ENCODE data around the gene SAXO2.
A peak's percentile ranks its signal among the peaks of the same experiment; 100 is the strongest.
"Not testable (repeated sequence)": the region's sequence is repeated elsewhere in the genome, so short reads cannot be mapped to it uniquely, and the experiment has no call there.

SAXO2 gene, protein sequence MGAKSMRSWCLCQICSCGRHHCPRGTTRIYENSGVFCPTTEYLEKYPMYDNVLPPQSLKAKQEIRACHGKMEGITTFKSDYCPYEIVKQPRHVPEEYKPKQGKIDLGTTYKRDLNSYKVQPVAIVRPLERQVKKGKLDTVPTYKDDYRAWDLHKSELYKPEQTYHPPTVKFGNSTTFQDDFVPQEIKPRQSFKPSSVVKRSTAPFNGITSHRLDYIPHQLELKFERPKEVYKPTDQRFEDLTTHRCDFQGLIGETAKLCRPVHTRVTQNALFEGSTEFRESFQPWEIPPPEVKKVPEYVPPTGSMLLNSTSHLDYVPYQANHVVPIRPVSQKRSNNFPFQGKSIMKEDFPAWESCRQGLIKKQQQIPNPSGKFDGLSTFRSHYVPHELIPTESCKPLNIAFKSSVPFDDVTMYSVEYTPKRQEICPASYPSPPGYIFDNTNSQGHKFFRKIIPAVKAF

DNA sequence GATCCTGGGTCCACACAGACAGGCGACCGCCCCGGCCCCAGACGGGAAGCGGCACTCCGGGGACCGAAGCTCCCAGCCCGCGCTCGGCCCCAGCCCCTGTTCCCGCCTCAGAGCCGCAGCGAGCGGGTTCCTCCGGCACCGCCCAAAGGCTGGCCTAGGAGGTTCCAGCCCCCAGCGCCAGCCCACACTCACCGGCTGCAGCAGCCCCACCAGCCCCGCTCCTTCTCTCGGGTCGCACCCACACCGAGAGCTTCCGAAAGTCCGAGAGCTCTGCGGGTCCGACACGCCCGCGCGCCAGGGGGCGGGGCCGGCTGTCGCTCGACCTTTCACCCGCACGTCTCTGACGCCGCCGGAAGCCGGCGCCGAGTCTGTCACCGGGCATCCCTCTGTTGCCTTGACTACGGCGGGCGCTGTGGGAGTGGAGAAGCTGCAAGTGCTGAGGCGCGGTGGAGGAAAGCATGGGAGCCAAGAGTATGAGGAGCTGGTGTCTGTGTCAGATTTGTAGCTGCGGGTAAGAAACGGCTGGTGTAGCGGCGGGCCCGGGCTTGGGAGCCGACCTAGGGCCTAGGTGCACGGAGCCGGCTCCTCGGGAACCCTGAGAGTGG is at the start of gene SAXO2, which contains the start of gene EFL1:
Gene SAXO2 (plus strand): TSS at position 397 of the 605 bp plus-strand sequence. CDS start 62 bp downstream, at position 459.
Gene EFL1 (minus strand): TSS at position 313 of the 605 bp plus-strand sequence. CDS start 956 bp downstream, outside the sequence.
- DNase-seq, result peak; percentile 90

DNA sequence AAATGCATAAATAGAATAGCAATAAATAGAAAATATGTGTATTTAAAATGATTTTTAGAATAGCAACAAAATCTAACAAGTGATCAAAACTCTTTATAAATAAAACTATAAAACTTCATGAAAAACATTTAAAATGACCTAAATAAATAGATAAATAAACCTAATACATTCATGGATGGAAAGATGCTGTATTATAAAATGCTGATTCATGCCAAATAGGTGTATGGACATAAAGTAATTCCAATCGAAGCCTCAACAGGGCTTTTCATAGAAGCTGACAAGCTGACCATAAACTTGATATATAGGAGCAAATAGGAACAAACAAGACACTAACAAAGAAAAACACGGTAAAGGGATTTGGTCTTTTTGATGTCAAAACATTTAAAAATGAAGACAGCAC is 46.5 kb upstream of the SAXO2 start:
- DNase-seq, result not testable (repeated sequence)

DNA sequence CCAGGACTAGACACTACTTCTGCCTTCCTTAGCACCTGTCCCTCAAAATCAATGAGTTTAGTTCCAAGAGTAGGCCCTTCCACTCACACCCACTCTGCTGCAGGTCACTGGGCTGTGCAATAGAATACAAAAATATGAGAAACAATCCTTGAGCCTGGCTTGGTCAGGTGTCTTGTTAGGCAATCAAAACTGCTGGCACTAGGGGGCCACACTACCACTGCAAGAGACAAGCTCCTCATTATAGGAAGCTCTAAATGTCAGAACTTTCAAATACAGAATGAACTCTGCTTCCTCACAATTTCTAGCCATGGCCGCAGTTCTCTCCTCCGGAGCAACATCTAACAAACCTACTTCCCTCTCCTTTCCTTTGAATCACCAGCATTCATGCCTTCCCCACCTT is 41.1 kb upstream of the SAXO2 start:
- peak; percentile 5 for DNase-seq

DNA sequence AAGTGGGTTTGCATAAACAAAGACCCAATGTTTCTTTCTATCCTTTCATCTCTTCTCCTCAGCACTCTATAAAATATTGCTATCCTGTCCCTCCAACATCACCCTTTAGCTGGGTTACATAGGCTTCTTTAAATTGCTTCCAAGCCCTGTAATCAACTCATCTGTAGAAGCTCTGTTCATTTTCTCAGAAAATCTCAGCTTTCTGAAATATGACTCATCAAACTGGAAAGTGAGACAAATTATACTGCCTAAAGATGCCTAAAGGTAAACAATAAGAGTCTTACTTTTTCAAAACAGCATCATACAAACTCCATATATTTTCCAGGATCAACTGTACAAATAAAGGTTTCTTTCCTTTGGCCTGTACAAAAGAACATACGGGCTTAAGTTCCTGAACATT is 33.9 kb upstream of the SAXO2 start:
- no peak for DNase-seq

DNA sequence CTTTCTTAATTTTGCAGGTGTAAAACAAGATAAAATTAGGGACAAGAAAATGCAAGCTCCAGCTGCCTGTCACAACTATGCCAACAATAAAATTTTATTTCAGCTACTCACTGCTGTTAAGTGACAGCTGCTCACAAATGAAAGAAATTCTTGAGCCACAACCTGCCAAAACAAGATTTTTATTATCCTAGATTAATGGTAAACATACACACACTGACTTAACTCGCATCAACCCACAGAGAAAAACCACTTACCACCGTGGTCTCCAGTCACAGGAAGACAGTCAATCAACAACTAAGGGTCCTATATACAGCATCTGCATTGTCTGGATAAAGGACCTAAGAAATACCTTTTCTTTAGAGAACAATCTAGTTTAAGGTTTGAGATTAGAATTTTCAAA is 31.4 kb upstream of the SAXO2 start:
- DNase-seq, result no peak

DNA sequence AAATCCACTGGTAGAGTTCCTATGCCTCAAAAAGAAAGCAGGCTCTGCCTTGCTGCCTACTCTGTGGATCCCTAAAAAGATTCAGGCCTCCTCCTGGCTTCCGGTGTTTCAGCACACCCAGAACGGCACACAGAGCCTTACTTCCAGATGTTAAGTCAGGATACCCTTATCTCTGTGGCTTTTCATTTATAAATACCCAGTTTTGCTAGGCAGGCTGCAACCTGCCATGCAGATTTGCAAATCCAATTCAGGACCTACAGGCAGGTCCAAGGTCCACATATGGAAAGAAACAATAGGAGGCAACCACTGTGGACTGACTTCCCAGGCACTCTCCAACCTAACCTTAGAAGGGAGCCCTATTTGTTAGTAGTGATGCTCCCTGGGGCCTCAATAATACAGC is 30.8 kb upstream of the SAXO2 start:
- no peak for DNase-seq

DNA sequence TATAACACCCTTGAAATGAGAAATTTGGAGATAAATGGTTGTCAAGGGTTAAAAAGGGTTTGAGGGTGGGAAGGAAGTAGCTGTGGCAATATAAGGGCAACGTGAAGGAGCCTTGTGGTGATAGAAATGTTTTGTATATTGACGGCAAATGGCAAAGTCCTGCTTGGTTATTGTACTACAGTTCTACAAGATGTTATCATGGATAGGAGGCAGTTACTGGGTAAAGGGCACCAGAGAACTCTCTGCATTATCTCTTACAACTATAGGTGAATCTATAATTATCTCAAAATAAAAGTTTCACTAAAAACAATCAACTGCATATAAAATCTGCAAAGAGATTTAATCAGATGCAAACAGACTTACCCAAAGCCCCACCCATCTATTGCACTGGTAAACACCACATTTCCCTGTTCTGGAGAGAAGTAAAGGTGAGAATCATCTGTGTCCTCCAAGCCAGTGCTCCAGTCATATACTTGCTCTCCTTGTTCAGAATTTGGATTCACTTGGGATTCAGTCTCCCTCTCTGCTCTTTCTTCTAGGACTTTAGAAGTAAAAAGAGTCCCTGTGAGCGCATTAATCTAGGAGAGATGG is 24.6 kb upstream of the SAXO2 start:
- DNase-seq, result not testable (repeated sequence)

DNA sequence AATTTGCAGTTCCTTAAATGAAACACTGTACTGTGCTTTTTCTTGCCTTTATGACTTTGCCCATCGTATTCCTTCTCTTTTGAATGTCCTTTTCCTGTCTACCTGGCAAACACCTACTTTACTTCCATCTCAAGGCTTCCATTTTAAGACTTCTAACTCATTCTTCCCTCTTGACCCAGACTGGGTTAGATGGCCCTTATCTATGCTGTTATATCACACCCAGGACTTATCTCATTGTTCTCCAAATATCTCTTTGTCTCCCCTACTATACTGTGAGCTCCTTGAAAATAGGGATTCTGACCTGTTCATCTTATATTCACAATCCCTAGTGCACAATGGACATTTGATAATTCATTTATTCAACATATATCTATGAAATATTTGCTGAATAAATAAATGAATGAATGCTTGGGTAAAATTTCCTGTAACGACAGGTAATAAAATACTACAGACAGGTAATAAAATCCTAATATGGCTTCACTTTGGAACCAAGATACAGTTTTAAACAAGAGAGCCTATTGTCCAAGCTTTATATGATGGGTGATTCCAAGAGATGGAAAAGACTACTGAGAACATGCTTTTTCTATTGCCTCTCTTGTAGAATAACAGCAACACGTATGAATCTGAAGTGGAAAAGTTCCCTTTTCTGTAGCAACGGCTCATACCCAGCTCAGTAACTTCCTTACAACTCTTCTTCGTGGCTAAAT is 22.8 kb upstream of the SAXO2 start:
- no peak for DNase-seq

DNA sequence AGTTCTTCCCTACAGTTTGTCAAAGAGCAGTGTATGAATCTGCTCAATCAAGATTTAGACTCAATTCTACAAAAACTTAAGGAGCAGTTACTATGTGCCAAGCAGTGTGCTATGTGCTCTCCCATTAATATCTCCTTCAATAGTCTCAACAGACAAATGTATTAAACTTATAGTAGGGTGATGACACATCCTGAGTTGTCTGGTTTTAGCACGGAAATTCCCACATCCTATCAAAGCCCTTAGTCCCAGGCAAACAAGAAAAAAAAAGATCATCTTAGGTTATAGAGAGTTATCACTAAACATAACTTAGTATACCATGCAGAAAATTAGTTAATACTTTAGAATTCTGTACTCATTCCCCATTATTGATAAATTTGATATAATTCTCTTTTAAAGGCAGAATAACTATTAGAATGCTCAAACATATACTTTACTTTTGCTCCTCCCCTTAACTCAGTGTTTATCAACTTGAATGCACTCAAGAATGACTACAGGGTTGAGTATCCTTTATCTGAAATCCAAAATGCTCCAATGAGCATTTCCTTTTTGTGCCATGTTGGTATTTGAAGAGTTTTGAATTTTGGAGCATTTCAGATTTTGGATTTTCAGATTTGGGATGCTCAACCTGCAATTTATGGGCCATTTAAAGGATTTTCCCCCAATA is 20.6 kb upstream of the SAXO2 start:
- not testable (repeated sequence) for DNase-seq

DNA sequence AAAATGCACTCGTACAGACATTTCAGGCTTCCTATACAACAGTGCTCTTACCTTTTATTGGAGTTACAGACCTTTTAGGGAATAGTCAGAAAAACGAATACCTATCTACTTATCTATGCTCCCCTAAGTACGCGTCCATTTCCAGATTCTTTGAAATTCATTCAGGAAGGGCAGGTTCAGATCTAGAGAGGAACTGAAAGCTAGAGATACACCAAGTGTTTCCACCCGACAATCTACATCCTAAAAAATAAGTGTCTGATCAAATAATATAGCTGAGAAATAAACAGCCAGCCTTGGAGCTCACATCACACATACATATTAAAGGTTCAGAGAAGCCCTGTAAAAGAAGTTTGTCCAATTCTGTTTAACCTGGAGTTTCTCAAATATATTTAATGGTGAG is 19.0 kb upstream of the SAXO2 start:
- not testable (repeated sequence) for DNase-seq

DNA sequence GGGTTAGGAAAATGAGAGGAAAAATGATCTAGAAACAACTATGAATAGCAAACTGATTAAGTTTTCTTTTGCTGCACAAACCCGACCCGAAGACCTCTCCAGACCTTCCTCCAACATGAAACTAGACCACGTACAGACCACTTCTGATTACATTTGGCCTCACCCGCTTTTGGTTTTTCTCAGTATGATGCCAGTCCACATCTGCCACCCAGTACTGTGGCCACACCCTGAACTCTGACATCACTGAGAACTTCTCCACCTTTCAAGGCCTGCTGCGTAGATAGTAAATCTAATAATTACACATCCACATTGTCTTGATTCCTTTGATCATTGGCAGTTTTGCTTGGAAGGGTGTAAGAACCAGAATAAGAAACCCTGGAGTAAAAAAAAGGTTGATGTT is 16.7 kb upstream of the SAXO2 start:
- not testable (repeated sequence) for DNase-seq

DNA sequence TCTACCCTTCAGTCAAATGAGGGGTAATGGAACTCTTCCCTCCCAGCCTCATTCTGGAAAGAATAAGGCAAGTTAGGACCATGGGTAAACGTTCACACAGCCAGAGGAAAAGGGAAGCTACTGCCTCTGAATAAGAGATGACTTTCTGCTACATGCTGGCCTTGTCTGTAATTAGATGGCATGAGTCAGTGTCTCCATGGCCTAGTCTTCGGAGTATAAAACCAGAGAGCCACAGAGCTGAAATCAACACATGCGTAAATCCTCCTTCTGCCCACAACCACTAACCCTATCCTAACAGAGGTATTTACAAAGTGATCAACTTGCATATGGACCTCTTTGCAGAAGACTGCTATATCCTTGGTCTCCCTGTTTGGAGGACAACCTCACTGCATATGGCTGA is 14.4 kb upstream of the SAXO2 start:
- not testable (repeated sequence) for DNase-seq

DNA sequence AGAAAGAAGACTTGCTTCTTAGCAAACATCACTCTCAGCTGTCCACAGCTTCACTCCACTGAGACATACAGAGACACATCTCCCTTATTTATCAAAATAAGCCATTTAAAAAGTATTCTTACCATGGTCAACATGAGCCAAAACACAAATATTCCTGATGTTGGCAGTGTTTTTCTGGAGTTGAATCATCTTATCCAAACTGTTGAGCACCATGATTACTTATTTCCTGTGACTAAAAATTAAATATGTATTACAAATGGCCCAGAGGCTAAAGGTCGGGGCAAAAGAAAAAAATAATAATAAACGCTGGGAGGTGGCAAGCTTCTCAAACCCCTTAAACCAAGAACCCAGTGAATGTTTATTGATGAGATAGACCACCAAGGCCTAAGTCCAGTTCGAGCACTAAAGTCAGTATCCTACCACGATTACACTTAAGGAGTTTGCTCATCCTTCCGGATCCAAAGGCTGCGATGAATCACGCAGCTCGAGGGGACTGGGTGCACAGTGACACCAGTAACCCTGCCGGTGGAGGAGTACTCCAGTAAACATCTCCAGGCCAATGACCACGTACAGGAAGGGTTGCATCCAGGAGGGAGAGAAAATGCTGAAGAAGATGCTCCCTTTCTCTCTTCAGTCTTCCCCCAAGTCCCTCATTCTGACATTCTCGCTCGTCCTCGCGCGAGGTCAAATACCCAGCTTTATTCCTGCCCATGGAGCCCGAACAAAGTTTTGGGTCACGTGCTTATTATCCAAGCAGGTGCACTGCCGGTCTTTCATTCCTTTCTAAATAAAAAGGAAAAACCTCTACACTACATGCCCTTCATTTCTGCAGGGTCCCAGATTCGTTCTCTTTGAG is 824 bp upstream of the SAXO2 start:
- DNase-seq, result not testable (repeated sequence)

DNA sequence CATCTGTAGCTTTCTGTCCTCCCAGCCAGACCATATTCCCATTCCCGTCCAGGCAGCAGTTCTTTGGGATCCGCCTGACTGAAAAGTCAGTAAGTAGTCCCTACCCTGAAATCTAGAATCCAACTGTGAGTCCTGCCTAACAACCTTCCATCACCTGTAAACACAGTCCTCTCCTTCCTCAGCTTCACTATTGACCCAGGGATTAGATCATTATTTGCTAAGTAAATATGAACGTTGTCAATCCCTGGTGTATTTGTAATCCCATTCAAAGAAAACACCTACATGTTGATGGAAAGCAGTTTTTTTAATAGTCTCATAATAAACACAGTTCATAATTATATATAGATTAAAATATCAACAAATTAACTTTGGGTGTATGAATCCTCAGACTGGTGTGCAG is 732 bp downstream of the SAXO2 start:
- no peak for DNase-seq

DNA sequence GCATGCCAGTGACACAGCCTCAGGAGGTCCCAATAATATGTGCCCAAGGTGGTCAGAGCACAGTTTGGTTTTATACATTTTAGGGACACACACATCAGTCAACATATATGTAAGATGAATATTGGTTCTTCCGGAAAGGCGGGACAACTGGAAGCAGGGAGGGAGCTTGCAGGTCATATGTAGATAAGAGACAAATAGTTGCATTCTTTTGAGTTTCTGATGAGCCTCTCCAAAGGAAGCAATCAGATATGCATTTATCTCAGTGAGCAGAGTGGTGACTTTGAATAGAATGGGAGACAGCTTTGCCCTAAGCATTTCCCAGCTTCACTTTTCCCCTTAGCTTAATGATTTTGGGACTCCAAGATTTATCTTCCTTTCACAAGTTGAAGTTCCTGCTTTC is 4.5 kb downstream of the SAXO2 start:
- not testable (repeated sequence) for DNase-seq

DNA sequence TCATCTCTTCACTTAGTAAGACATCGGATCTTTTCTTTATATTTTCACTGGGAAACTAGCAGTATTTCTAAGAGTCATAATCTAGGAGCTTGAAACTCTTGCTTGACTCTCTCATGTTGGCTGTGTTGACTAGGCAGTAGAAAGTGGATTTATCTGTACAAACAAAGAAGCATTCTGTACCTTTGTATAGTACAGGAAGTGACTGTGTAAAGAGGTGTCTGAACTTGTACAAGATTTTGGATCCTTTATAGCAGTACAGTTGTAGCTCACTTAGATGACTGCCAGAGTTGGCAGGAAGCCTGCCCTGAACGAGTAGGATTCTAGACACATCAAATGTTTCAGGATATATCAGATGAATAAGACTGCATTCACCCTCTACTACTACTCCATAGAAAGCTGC is 5.8 kb downstream of the SAXO2 start:
- DNase-seq, result not testable (repeated sequence)

DNA sequence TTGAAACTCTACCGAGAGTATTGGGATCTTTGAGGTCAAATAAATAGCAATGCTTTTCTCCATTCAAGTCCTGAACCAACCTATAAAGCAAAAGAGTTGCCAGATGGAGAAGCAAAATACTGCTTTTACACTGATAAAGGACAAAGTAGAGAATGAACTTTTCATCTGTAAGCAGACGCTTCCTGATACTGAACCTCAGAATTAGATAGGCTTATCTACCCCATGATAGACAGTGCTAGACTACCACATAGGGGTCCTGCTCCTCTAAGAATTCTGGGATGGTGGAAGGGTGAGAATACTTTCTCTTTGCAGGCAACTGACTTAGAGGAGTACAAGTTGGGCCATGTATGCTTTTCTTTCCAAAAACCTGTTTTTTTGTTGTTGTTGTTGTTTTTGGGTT is 9.5 kb downstream of the SAXO2 start:
- DNase-seq, result no peak

DNA sequence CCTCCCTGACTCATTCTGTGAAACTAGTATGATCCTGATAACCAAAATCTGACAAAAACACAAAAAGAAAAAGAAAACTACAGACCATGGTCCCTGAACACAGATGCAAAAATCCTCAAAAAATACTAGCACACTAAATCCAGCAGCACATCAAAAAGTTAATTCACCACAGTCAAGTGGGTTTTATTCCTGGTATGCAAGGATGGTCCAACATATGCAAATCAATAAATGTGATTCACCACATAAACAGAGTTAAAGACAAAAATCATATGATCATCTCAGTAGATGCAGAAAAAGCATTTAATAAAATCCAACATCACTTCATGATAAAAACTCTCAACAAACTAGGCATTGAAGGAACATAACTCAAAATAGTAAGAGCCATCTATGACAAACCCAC is 12.8 kb downstream of the SAXO2 start:
- no peak for DNase-seq

DNA sequence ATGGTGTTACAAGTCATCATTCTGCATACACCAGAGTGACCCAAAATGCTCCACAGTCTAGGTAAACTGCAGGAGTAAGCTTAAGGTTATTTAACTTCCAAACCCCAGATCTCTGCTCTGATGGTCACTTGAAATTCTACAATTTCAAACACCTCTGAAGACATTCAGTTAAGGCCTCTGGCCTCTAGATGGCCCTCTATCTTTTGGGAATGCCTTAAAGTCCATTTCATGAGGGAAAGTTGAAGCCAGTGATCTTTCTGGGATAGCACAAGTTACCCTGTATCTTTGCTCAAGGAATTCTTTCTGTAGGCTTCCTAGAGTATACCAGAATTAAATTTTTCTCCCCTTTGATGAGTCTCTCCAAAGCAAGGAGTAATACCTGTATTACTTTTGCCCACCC is 18.7 kb downstream of the SAXO2 start:
- DNase-seq, result not testable (repeated sequence)

DNA sequence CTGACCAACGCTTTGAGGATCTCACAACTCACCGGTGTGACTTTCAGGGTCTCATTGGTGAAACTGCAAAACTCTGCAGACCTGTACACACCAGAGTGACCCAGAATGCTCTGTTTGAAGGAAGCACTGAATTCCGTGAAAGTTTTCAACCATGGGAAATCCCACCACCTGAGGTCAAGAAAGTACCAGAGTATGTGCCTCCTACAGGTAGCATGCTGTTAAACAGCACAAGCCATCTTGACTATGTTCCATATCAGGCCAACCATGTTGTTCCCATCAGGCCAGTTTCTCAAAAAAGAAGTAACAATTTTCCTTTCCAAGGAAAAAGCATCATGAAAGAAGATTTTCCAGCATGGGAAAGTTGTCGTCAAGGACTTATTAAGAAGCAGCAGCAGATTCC is 19.8 kb downstream of the SAXO2 start:
- not testable (repeated sequence) for DNase-seq

DNA sequence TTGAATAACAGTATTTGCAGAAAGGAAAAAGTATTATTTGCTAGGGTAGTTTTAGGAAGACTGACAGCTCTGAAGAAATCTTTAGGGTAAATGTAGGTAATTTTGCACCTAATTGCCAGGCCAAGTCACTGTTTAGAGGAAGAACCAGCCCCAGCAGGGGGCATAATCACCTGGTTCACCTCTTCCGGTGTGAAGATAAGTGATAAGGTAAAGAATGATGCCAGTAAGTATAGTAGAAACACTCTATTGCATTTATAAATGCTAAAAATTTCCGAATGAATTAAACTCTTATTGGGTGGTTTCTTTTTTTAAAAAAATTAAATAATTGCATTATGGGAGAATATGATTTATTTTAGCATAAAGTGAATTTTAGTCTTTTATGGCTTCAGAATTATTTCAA is 21.8 kb downstream of the SAXO2 start:
- not testable (repeated sequence) for DNase-seq

DNA sequence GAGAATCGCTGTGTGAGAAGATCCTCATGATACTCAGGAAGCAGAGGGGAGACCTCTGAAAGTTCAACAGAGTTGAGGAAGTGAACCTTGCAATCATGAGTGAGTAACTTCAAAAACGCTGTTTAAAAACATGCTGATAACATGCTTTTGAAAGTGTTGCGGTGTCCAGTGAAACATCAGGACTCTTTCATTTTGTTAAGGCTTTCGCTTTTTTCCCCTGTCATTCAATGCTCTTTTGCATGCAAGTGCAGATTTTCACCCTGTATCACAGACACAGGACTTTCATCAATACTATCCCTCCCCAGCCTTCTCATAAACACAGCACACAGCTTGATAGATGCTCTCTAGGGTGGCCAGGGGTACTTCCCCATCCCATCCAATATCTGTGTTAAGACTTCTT is 23.9 kb downstream of the SAXO2 start:
- not testable (repeated sequence) for DNase-seq

All from activated CD4-positive, alpha-beta T cell treated with anti-CD3 and anti-CD28 coated beads, Interleukin-2, amount 50 U/mL, for 1 hour (primary cell).